HG02943 (cell line): ENCODE results near the gene LINGO1.

Experiments
- ATAC-seq: cut with Tn5 transposase; IDR thresholded peaks from one replicate; pipeline ENCODE4 v1.9.1; 2021; ENCODE audit warnings: mild to moderate bottlenecking, low read depth, moderate library complexity; ENCODE audit not compliant: unreplicated experiment

LINGO1 gene

DNA sequence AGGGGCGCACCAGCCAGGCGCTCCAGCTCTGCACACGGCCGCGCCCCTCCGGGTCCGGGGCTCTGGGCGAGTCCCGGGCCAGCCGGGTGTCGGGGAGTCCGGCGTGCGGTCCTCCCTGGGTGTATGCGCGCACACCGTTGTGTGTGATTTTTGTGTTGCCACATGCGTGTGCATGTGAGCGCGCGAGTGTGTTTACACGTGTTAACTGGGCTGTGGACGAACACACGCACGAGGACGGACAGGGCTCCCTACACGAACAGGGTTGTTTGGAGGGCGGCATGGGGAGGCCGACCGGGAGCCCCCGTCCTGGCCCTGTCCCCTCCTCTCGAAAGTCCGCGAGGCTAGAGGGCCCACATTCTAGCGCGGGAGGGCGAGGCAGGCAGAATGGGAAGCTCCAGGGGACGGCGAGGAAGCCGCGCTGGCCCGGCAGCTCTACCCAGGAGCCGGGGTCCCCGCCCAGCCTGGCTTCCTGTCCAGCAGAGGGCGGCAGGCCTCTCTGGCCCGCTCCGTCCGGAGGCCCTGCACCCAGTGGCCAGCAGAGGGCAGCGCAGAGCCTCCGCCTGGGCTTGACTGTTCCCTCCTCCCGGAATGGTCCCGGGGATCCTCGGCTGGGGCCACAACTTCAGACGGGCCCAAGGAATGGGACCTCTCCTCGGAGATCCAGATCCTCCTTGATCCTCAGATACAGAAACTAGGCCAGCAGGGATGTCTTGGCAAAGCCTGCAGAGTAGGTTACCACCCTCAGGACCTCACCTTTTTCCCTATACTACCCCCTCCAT is 611 bp upstream of the LINGO1 start:
- ATAC-seq, result peak; percentile 58

DNA sequence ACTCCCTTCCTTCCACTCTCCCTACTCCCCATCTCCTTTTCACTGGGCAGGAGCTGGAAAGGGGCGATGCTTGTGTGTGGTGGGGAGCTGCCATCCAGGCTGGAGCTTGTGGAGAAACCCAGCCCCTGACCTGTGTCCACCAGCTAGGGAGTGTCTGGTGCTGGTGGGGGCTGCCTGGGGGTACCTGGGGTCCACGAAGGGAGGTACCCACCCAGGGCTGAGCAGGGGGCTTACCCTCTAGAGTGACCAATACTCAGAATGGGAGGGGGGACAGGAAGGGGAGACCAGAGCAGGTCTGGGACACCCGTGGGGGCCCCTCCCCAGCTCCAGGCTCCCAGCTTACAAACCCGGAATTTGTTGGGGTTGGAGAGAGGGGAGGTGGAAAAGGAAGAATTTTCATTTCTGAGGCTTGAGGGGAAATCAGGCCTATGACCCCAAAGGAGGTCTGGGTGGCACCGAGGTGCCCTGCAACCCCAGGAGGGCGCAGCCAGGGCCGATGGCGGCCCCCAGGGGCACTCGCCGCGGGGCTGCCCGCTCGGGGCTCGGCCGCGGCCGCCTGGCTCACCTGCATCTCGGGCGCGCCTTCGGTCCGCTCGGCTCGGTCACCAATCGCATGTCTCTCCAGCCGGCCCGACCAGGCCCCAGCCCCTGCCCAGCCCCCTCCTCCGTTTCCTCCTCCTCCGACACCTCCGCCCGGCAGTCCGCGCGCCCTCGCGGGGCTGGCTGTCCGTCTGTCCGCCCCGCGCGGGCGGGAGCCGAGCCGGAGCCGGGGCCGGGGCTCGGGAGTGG is 773 bp downstream of the LINGO1 start:
- no peak for ATAC-seq

DNA sequence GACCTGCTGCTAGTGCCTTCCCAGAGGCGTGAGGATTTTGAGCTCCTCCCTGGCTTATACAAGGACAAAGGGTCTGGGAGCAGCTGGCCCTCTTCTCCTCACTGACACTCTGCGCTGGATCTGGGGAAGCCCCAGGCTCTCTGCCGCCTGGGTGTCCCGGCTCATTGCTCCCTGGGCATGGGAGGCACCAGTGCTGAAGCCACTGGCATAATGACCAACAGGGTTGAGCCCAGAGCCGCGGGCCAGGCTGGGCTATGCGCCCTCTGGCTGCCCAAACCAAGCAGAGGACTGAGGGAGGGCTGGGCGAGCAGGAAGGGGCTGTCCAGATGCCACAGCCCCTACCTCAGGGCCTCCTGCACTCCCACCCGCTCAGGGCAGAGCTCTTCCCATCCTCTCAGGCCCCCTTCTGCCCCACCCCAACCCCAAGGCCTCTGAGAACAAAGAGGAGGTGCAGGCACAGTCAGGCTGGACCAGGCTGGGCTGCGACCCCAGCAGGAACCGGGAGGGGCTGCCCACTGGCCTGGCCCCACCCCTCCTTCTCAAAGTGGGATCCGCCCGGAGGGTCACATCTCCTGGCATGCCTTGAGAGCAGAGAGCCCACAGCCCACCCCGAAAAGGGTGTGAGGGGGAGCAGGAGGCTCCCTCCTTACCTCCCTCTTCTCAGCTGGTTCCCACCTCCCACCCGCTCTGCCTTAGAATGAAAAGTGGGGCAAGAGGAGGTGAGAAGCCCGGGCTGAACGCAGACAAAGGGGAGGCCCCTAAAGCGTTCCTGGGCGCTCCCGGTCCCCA is 1.6 kb downstream of the LINGO1 start:
- ATAC-seq, result no peak

DNA sequence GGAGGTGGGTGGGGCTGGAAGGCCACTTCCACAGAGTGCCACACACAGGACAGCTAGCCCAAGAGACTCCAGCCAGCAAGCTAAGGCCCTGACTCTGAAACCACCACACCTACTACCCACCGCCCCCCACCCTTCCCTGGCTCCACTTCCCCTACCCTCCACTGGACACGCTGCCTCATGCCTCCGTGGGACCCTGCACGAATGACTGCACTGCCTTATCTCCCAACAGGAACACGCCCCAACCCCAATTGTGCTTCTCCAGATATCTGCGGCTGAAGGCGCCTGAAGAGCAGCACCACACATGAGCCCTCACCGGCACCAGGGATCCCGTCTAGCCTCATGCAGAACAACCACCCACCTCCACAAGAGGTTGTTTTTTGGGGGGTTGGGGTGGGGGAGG is 2.7 kb downstream of the LINGO1 start:
- no peak for ATAC-seq

DNA sequence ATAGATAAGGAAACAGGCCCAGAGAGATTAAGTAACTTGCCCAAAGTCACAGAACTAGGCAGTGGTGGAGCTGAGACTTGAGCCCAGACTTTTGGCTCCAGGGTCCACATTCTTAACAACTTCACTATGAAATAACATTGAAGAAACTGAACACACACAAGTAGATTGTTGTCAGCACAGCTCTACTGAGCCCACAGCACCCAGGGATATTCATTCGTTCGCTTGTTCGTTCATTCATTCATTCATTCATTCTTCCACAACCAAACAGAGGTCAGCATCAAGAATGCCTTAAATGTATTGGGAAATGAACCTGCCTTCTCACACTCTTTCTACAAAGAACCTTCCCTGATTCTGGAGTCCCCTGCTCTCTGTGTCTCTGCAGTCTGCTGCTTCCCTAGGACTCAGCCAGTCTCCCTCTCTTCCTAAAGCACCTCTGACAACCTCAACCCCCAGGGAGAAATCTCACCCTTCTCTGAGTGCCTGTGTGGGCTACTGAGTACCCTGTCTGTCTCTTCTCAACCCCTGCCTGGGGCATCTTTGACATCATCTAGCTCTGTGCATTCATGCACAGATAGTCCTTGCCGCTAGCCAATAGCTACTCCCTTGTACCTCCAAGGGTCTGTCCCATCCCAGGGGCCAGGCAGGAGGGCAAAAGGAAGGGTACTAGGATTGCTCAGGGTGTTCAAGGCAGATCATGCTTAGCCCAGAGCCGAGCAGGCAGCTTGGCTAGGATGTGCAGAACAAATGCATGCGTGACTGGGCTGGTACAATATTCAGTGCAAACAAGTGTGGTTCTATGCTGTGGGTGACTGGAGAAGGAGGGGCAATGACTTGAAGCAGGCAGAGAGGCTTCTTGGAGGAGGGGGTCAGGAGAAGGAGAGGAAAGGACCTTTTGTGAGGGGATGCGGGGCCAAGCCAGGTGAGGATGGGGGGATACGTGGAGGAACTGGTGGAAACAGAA is 3.4 kb downstream of the LINGO1 start:
- ATAC-seq, result no peak

DNA sequence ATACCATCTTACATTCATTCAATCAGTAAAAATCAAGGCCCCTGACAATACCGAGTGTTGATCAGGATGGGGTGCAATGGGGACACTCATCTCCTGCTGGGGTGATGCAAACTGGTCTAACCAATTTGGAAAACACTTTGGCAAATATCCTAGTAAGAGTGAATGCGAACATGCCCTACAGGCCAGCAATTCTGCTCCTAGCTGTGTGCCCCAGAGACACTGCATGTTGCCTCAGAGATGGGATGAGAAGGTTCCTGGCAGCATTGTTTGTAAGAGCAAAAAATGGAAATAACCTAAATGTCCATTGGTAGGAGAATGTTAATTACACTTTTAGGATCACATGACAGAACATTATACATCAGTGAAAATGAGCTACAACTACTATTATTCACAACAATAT is 4.7 kb downstream of the LINGO1 start:
- ATAC-seq, result no peak

DNA sequence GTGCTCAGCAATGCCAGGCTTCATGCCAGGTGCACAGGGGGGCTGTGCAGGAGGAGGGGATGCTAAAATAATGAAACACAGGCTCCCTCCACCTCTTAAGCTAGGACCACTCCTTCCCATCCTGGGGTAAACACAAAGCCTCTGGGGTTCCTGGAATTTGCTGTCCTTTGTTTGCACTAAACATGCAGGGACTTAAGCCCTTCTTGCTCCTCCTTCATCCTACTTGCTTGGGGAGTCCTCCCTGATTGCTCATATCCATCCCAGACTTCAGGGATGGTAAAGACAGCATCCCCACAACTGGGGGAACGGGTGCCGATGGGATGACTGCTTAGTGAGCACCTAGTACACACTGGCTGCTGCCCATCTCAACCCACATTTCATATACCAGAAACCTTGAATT is 5.1 kb downstream of the LINGO1 start:
- ATAC-seq, result no peak

DNA sequence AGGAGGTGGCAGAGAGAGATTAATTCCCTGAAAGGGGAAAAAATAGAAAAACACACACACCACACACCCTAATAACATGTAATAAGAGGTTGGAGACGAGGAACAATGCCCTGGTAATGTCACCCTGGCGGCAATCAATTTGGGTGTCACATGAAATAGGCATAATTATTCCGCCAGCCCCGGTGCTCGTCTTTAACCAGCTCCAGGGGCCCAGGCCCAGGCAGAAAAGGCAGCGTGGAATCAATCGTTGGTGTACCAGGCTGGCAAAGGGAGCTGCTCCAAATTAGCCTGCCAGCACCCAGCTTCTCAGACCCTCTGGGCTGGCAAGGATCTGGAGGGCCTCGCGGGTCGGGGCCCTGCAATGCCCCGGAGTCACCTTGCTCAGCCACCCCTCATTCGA is 5.6 kb downstream of the LINGO1 start:
- no peak for ATAC-seq

DNA sequence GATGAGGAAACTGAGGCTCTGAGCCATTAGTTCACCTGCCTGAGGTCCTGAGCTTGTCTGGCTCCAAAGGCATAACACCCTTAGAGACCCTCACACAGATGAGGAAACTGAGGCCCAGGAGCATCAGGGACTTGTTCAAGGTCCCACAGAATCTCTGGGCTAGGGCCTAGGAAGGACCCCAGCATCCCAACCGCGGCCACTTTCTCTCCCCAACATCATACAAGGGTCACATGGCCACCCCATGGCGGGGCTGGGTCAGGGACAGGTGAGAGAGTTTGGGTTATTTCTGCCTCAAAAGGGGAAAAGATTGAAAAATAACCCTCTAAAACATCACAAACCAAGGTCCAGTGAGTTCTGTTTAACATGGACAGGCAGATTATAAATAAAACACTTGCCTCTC is 6.7 kb downstream of the LINGO1 start:
- no peak for ATAC-seq

DNA sequence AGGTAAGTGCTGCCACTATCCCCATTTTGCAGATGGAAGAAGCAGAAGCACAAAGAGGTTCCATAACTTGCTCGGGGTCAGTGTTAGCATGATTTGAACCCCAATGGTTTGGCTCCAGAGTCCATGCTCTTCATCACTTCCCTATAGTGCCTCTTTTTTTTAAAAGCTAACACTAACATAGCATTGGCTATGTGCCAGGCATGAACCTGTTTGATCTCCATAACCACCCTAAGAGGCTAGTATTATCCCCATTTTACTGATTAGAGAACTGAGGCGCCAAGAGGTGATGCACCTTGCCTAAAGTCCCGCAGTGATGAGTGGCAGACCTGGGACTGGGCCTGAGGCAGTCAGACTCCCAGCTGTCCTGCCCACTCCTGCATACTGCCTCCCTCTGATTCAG is 7.3 kb downstream of the LINGO1 start:
- no peak for ATAC-seq

DNA sequence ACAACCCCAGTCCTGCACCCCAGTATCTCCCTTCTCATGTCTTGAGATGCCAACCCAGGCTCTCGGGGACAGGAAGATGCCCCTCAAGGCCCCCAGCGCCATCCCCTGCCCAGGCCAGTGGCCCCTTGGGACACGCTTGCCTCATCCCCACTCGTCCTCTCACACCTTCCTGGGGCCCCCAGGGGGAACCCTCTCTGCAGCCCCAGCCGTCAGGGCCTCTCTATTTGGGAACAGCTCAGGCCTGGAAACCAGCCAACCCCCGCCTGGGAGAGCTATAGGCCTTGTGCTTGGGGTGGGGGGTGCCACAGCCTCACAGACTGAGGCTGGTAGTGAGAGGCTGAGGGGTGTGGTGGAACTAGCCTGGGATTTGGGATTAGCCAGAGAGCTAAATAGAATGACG is 7.8 kb downstream of the LINGO1 start:
- no peak for ATAC-seq

DNA sequence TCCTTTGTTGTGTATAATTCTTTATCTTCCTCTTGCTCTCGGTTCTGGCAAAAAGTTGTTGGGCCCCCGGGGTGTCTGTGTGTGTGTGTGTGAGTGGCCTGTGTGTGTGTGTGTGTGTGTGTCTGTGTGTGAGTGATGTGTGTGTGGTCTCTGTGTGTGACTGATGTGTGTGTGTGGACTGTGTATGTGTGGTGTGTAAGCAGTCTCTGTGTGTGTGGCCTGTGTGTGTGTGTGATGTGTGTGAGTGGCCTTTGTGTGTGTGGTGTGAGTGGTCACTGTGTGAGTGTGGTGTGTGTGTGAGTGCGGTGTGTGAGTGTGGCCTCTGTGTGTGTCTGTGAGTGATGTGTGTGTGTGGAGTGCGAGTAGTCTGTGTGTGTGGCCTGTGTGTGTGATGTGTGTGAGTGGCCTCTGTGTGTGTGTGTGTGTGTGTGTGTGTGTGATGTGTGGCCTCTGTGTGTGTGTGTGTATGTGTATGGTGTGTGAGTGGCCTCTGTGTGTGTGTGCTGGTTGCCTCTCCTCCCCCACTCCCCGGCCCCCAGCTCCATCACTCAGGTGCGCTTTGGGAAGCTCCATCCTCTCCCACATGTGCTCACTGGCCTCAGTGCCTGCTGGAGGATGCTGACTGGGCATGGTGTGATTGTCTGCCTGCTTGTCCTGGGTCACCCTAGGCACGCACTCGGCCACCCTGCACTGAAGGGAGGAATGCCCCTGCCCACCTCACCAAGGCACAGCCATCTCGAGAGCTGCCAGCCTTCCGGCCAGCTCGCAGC is 8.8 kb downstream of the LINGO1 start:
- no peak for ATAC-seq

DNA sequence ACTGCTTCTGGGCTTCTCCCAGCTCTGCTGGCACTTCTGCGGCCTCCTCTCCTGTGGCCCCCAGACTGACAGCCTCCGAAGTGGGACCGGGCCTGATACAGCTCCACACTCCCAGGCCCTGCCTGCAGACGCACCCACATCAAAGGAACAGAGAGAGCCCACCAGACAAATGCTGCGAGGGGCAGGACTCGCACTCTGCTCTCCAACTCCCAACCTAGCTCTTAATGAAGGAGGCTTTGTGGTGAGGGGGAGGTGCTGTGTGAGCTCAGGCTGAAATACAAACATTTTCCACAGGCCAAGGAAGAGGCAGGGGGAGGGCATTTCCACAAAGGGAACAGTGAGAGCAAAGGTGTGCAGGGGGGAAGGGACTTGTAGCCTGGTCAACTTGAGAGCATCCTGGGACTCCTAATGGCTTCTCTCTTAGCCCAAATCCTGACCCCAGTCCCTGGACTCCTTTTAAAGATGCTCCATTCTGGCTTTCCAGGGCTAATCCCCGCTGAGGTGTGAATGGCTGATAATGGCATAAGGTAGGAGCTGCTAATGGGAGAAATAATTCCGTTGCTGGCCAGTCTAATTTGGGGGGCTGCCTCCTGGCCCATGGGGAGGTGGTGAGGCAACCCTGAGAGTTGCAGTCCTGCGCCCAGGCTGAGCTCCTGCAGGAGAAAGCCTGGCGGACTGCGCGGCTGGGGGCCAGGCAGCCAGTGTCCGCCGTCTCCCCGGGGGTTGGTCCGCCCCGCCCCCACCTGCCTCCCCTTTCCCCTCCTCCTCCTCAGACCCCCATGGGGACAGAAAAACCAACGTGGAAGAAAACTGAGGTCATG is 9.6 kb downstream of the LINGO1 start:
- no peak for ATAC-seq

DNA sequence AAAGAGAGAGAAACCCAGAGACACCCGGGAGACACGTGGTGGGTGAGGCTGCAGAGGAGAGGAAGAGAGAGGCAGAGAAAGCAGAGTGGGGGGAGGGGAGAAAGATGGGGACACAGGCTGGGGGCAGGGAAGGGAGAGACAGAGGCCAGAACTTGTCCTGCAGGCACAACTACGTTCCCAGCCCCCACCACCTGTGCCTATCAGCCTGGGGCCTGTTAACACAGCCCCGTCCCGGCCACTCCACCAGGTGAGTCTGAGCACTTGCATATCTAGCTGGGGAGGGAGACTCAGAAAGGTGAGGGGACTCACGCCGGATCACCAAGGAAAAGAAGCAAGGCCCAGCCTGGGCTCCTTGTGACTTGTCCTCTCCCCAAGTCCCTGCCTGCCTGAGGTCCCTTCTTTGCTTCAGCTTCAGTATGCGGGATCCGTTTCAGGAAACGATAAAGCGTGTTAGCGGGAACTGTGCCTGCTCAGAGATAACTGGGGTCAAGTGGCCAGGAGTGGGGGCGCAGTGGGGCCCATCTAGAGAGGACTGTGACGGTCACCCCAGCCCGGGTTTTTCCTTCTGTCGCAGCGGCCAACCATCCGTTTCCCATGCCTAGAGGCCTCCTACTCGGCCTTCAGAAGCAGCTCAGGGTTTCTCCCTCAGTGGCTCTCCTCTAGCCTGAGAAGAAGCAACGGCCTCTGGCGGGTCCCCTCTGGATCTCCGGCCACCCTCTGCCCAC is 10.3 kb downstream of the LINGO1 start:
- no peak for ATAC-seq

DNA sequence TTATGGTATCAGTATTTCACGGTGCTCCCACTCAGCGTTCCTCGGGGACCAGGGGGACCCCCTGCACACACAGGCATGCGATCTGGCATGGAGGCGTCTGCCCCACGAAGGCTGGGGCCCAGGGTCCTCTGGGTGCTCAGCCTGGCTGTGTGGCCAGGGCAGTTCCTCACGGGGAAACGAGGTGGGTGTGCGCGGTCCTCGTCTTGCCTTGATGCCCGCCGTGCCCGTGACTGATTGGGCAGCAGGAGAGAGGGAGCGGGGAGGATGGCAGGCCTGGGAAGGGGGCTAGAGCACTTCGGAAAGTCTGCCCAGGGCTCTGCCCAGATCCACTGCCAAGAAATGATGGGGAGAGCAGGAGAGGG is 10.9 kb downstream of the LINGO1 start:
- no peak for ATAC-seq

DNA sequence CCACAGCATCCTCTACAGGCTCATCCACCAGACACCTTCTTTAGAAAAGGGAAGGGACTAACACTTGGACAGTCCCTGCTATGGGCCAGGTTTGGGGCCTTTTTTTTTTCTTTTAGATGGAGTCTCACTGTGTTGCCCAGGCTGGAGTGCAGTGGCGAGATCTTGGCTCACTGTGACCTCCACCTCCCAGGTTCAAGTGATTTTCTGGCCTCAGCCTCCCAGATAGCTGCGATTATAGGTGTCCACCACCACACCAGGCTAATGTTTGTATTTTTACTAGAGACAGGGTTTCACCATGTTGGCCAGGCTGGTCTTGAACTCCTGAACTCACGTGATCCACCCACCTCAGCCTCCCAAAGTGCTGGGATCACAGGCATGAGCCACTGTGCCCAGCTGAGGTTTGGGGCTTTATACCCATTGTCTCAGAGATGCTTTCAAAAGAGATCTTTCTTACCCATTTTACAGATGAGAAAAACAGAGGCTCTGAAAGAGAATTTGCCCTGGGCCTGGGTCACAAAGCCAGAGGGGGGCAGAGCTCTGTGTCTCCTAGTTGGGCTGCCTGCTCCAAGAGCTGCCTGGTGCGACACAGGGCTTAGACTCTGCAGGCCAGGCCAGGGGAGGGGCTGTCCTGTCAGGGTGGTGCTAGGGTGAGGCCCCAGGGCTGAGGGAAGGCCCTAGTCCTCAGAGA is 11.6 kb downstream of the LINGO1 start:
- ATAC-seq, result no peak

DNA sequence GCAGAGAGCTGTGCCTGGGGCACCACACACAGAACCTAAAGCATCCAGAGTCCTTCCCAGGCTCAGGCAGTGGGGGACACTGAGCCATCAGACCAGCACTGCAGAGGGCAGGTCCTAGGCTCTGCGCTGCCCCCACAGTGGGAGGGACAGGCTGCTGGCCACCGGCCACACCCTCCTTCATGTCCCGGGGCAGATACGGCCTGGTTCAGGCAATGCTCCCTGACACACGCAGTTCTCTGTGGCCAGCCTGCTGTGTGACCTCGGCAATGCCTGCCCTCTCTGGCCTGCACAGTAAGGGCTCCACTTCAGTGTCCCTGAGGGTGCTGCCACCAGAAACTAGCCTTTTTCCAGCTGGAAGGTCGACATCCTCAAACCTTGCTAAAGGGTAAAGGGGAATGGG is 12.4 kb downstream of the LINGO1 start:
- no peak for ATAC-seq
